NCI-H1105 (cell line): Measurements from ENCODE around the gene PIRT.
"Not testable (repeated sequence)": the region's sequence is repeated elsewhere in the genome, so short reads cannot be mapped to it uniquely, and the experiment has no call there.

Source experiments
- DNase-seq: peaks from one replicate; lab custom pipeline; 2025; lab: John Stamatoyannopoulos, UW

PIRT gene

GRCh38 chr17:10837921-10838320, at the start of gene PIRT:
PIRT (minus strand) TSS chr17:10838087; CDS start chr17:10825645, 12,442 bp downstream.
- no peak for DNase-seq

DNA sequence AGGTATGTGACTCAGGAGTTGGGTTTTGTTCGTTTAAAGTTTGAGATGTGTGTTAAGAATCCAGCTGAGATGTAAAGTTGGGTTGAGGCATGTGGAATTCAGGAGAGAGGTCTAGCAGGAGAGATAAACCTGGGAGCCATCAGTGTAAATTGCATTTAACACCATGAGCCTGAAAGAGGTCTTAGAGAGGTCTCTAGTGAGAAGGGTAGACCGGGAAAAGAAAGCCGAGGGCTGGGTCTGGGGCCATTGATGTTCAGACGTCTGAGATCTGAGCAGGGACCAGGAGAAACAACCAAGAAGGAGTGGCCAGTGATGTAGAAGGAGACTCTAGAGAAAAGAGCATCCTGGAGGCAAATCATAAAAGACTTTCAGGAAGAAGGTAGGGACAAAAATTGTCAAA, 44.1 kb upstream of the PIRT start:
- no peak for DNase-seq

GRCh38 chr17:10879190-10879836, 41.4 kb upstream of the PIRT start:
- no peak for DNase-seq

- DNase-seq: peak; percentile 40
Observed at GRCh38 chr17:10875984-10876555, 38.2 kb upstream of the PIRT start.

DNA sequence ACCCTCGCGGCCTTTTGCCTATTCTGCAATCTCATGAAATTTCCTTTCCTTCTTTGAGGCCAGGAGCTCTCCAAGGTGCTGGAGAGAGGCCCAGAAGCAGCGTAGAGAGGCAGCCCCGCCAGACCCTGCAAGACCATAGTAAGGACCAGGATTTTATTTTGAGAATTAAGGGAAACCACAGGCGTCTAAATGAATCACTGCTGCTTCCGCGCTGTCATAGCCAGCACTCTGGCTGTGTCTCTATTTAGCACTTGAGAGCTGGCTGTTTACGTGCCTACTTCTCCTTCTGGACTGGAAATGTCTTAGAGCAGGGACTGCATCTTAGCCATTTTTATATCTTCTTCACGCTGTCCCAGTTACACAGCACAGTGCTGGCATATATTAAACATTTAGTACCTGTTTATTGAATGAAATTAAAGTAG, 37.6 kb upstream of the PIRT start:
- DNase-seq: no peak

DNA sequence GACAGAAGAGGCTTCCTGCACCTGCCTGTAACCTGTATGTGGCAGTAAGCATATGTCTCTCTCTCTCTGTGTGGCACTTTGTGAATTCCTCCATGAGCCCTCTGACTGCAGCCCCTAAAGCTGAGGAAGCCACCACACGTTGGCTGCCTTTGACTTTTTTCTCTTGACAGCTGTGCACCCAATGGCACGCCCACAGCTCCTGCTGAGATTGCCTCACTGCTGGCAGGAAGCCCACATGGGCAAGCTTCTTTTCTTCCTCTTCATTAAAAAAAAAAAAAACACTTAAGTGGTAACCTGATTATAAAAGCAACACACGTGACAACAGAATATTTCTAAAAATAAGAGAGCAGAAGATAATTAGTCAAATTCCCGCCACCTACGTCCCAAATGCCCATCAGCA, 34.0 kb upstream of the PIRT start:
- no peak for DNase-seq

DNA sequence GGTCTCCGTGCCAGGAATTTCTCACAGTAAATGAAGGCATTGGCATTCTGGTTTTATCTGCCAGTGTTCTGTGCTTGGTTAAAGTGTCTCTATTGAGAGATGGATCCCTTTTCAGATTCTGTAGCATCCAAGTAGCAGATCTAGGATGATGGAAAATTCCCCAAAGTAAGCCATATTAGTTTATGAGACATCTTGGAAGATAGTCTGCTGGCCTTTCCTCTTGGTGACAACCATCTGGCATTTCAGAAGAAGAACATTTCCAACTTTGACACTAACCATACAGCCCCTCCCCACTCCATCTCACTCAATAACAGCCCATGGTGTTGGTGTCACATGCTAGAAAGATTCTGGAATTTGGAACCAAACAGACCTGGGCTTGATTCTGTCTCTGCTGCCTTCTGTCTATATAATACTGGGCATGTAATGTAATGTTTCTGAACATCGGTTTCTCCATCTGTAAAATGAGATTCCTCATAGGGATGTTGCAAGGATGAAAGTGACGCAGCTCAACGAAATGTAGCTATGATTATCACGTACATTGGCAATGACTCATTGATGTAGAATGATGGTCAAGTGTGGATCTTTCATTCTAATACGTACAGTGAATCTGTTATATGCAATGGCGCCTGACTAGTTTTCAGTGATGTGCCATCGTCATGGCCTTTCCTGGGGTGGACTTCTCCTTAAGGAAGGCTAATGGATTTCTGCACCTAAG, 32.6 kb upstream of the PIRT start:
- no peak for DNase-seq

DNA sequence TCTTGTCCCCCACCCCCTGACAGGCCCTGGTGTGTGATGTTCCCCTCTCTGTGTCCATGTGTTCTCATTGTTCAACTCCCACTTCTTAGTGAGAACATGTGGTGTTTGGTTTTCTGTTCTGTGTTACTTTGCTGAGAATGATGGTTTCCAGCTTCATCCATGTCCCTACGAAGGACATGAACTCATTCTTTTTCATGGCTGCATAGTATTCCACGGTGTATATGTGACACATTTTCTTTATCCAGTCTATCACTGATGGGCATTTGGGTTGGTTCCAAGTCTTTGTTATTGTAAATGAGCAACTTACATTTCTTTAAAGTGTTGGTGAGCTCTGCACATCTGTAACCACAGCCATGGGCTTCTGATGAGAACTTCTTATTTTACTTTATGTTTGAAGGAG, 30.9 kb upstream of the PIRT start:
- not testable (repeated sequence) for DNase-seq

GRCh38 chr17:10859051-10859450, 21.2 kb upstream of the PIRT start:
- no peak for DNase-seq

DNA sequence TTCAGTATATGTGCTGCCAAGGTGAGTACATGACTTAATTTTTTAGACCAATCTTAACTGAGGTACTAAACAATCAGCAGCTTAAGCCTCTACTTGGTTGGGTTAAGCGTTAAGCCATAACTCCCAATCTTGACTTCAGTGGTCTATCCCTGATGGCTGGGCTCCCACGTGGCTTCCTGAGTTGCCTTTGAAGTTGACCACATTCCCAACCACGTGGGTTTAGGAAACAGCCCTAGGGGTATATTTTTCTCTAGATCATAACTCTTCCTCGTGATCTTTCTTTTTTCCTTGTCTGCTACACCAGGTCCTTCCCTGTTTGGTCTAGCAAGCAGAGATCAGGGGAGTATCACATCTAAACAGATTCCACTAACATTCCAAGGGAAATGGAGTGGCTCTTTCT, 20.1 kb upstream of the PIRT start:
- DNase-seq: no peak

DNA sequence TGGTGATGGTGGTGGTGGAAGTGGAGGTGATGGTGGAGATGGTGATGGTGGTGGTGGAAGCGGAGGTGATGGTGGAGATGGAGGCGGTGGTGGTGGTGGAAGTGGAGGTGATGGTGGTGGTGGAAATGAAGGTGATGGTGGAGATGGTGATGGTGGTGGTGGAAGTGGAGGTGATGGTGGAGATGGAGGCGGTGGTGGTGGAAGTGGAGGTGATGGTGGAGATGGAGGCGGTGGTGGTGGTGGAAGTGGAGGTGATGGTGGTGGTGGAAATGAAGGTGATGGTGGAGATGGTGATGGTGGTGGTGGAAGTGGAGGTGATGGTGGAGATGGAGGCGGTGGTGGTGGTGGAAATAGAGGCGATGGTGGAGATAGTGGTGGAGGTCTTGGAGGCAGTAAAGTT, 8.7 kb upstream of the PIRT start:
- DNase-seq: not testable (repeated sequence)

DNA sequence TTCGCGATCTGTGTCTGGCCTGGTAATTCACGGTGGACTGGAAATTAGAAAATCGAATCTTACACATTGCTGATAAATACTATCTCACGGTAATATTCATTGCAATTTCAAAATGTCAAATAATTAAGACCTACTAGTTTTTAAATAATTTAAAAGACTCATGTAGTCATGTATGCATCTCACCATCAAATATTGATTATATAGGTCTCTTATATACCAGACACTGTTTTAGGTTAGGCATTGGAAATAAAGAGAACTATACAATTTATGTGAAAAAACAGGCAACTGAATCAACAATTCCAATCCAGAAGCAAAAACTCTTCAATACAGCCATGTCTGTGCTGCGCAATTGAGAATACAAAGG, 7.5 kb upstream of the PIRT start:
- no peak for DNase-seq

- DNase-seq: peak; percentile 74
Observed at GRCh38 chr17:10844621-10845387, 6.9 kb upstream of the PIRT start.

DNA sequence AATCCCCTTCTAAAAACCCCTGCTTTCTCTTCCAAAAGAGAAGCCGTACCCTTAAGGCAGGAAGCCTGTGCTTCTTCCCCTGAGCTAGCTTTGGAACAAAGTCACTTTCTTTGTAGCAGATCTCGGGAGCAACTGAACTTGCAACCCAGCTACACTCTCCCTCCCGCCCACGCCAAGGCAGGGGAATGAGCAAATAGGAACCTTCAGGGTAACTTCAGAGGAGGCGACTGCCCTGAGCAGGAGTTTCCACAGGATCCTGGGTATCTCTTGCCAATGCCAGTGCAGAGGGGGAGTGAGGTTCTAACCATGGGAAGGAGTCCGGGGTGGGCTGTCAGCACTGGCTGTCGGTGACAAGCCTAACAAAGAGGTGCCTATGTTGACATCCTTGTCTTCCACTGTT, 5.9 kb upstream of the PIRT start:
- DNase-seq: no peak

- no peak for DNase-seq
Observed at GRCh38 chr17:10842658-10843057, 4.8 kb upstream of the PIRT start.

DNA sequence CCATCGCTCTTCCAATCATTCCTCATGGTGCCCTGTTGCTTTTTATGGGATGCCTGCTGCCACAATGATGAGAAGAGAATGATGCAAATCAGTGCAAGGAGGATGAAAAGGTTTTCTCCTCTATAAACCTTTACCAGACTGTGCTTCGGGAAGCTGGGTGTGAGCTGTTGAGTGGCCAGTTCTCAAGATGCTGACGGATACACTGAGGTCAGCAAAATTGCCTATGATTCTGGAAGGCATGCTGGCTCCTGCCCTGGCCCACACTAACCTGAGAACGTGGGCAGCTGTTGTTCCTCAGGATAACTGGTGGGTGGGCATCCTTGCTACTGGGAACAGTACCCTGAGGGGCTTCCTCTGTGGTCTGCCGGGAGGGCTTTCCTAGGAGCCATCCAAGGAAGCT, 795 bp upstream of the PIRT start:
- DNase-seq: no peak

GRCh38 chr17:10836966-10837590, 809 bp downstream of the PIRT start:
- DNase-seq: peak; percentile 49

GRCh38 chr17:10836145-10836544, 1.7 kb downstream of the PIRT start:
- DNase-seq: no peak

DNA sequence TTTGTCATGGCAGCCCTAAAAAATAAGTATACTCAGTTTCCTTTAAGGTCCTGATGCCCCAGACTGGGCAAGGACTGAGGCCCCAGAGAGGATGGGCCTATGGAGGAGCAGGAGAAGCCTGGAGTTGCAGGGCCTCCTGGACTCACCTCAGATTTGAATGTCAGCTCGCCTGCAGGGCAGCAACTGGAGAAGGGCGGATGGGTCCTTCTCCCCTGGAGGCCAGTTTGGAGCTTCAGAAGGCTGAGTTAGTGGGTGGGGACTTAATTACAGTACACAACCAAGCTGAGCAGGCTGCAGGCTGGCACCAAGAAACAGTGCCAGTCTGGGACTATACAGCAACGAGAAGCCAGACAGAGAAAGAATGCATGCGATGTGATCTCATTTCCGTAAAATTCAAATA, 6.2 kb downstream of the PIRT start:
- DNase-seq: no peak

DNA sequence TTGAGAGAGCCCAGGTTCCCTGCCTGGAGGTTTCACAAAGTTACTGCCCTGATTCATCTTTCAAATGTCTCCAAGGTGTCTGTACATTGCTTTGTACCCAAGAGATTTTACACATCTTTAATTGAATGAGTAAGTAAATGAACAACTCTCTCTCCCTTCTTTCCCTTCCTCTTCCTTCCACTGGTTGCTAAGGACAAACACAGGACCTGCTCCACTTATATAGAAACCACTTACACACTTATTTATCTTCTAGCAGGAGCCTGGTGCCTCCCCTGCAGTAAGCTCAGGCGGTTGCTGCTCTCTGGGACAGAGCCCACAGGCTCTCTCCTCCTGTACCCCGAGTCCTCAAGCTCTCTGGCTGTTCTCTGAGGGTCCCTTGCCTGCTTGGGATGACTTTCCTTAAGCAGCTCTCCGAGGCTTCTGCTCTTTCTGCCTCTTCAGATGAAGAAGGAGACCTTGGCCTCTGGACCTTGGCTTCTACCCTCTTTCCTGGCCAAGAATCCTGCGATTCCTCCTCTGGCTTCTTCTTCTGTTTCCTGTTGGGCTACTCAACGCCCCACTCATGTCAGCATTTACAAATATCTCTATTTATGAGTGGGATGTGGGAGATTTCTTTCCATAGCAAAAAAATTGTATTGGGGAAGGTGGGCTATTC, 9.9 kb downstream of the PIRT start:
- no peak for DNase-seq

- no peak for DNase-seq
Observed at GRCh38 chr17:10824874-10825273, 13.0 kb downstream of the PIRT start.

DNA sequence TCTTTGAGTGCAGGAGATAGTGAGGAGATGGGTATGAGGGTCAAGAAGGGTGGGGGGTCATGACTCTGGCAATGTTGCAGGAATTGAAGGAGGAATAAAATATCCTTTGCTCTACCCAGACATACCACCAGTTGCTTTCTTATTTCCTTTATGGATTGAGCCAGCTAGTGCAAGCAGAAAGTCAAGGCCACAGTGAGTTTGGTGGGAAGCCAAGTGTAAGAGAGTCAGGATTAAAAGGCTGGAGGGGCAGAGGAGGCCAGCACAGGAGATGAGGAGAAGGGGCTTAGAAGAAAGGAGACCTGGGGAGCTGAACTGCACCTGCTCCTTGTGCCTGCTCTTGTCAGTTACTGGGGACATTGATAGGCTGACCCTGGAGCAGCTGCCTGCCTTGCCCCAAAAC, 16.1 kb downstream of the PIRT start:
- no peak for DNase-seq
